Fibroblast of the aortic adventitia (primary cell): ENCODE measurements around the gene ZNF615. TPM values are rescaled to one million over a fixed set of nuclear protein-coding genes. Genes with fewer than 3 reads are reported as not detected.
"Not testable (repeated sequence)": the region's sequence is repeated elsewhere in the genome, so short reads cannot be mapped to it uniquely, and the experiment has no call there.

ENCODE experiments used
- DNase-seq: peaks from one replicate; pipeline ENCODE4 v3.0.0-alpha.2; 2010; ENCODE audit warnings: low read depth
- H3K4me3 ChIP-seq: 2 replicates; pipeline ENCODE4 v1.5.1; 2011; ENCODE audit warnings: low read depth, mild to moderate bottlenecking, control low read depth, low read length, moderate library complexity
- total RNA-seq: library from RNA; depleted of rRNA; stranded (reverse); fragments of >200 nt; gene quantifications from 2 replicates; pipeline ENCODE4 v1.2.3, GENCODE V29; 2012; ENCODE audit warnings: low replicate concordance
- TF ChIP-seq, protein P1 (sequence below): IDR thresholded peaks from 2 replicates; pipeline ENCODE4 v1.5.1; 2011; ENCODE audit warnings: mild to moderate bottlenecking, low read length, control low read depth, inconsistent platforms; ENCODE audit not compliant: insufficient read depth

Gene ZNF615
- total RNA-seq, 1 donor = 10.8 TPM

- TF ChIP-seq, protein P1, sequence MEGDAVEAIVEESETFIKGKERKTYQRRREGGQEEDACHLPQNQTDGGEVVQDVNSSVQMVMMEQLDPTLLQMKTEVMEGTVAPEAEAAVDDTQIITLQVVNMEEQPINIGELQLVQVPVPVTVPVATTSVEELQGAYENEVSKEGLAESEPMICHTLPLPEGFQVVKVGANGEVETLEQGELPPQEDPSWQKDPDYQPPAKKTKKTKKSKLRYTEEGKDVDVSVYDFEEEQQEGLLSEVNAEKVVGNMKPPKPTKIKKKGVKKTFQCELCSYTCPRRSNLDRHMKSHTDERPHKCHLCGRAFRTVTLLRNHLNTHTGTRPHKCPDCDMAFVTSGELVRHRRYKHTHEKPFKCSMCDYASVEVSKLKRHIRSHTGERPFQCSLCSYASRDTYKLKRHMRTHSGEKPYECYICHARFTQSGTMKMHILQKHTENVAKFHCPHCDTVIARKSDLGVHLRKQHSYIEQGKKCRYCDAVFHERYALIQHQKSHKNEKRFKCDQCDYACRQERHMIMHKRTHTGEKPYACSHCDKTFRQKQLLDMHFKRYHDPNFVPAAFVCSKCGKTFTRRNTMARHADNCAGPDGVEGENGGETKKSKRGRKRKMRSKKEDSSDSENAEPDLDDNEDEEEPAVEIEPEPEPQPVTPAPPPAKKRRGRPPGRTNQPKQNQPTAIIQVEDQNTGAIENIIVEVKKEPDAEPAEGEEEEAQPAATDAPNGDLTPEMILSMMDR = no peak
- DNase-seq = peak; percentile 5
- H3K4me3 ChIP-seq = no peak overlapping the region
Measured at GRCh38 chr19:51994048-51994644, 13.9 kb downstream of the ZNF615 start.

DNA sequence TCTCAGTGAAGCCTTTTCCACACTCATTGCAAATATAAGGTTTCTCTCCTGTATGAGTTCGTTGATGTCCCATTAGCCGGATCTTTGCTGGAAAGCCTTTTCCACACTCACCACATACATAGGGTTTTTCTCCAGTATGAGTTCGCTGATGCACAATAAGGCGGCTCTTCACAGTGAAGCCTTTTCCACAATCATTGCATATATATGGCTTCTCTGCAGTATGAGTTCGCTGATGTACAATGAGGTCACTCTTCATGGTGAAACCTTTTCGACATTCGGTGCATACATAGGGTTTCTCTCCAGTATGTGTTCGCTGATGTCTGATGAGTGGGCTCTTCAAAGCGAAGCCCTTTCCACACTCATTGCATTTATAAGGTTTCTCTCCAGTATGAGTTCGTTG, 14.6 kb downstream of the ZNF615 start:
- TF ChIP-seq, protein P1 = no peak
- no peak for DNase-seq
- H3K4me3 ChIP-seq = no peak overlapping the region

DNA sequence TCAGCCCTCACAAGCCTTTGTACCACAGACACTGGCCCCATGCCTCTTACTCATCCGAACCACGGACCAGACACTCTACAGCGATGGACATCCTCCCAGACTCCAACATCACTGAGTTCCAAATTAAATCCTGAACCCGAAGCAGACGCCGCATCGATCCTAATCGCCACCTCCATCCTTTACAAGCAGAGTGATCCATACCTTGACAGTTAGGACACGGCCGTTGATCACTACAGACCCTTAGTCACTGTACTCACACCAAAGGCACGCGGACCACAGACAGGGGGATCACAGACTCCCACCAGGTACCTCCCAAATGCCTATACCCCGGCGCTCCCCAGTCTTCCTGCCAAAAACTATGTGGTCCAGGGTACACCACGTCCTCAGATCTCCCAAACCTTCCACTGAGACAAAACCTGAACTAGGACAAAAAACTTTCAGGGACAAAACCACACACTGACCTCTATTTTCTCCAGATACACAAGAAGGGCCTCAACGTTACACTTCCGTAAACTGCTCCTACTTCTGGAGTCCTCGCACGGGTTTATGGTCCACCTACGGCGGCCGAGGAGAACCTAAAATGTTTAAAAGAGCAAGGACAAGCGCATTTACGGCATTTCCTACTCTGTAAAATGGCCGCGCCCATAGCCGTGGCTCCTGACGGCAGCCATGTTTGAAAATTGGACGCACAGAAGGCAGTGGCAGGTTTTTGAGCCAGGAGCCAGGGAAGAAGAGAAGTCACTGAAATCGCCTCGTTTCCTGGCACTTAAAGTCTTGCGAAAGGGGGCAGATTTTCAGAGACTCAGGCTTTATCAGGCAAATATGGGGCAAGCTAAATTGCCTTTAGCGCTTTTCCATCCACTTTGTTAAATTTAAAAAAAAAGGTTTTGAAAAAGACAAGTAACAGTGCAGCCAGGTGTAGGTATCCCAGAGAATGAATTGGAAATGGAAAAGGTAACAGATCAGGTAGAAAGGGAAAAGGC, 21.4 kb downstream of the ZNF615 start, which contains the start of gene ZNF350:
Gene ZNF350 (minus strand): TSS at position 532 of the 983 bp plus-strand sequence. CDS start 12,480 bp downstream, outside the sequence.
- peak; percentile 96 for DNase-seq
- TF ChIP-seq, protein P1 = no peak

DNA sequence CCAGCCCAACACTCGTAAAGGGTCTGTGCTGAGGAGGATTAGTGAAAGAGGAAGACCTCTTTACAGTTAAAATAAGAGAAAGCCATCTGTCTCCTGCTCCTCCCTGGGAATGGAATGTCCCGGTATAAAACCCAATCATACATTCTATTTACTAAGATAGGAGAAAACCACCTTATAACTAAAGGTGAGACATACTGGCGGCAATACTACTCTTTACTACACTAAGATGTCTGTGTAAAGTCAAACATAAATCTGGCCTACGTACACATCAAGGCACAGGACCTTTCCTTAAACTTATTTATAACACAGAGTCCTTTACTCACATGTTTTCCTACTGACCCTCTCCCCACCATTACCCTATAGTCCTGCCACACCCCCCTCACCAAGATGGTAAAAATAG, 24.6 kb downstream of the ZNF615 start:
- no peak overlapping the region for H3K4me3 ChIP-seq
- TF ChIP-seq, protein P1 = no peak
- DNase-seq = no peak

More for the DNA sequence above, 21.4 kb downstream of the ZNF615 start, which contains the start of gene ZNF350:
- peak within 1 kb of the TSS; percentile 99 for H3K4me3 ChIP-seq

GRCh38 chr19:51980926-51981325, 27.1 kb downstream of the ZNF615 start:
- not testable (repeated sequence) for H3K4me3 ChIP-seq, DNase-seq

- DNase-seq = no peak
- no peak overlapping the region for H3K4me3 ChIP-seq
- TF ChIP-seq, protein P1 = no peak
Measured at GRCh38 chr19:51980116-51980736, 27.8 kb downstream of the ZNF615 start.

DNA sequence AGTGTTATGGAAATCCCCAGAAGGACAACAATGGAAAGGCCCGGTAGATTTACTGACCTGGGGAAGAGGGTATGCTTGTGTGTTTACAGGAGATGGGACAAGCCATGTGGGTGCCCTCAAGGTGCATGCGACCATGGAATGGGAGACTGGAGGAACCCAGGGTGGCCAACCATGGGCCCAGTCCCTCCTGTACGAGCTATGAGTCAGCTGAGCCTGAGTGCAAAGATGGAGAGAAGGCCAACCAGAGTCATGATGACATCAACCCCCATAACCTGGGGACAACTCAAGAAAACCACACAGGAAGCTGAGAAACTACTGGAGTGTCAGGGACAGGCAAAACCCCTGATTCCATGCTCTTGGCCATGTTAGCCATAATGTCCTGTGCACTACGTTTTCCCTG, 29.1 kb downstream of the ZNF615 start:
- TF ChIP-seq, protein P1 = no peak
- no peak for DNase-seq
- no peak overlapping the region for H3K4me3 ChIP-seq
